Measurements from ENCODE around the gene UBFD1.

DNA sequence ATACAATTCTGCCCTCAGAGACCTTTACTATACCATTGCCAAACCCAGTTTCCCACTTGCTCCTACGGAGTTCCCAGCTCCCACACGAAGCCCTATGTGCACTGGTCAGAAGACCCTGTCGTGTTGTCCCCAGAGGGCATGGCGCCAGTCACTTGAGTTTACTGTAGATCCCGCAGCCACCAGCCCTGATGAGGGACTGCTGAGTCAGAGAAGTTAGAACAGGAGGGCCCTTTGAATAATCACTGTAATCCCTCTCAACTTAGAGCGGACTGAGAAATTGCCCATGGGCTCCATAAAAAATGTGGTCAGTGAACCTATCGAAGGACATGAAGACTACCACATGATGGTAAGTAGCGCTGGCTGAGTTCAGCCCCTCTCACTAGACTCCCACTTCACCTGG is 9.2 kb downstream of the UBFD1 start:
- TF ChIP-seq, protein P1, sequence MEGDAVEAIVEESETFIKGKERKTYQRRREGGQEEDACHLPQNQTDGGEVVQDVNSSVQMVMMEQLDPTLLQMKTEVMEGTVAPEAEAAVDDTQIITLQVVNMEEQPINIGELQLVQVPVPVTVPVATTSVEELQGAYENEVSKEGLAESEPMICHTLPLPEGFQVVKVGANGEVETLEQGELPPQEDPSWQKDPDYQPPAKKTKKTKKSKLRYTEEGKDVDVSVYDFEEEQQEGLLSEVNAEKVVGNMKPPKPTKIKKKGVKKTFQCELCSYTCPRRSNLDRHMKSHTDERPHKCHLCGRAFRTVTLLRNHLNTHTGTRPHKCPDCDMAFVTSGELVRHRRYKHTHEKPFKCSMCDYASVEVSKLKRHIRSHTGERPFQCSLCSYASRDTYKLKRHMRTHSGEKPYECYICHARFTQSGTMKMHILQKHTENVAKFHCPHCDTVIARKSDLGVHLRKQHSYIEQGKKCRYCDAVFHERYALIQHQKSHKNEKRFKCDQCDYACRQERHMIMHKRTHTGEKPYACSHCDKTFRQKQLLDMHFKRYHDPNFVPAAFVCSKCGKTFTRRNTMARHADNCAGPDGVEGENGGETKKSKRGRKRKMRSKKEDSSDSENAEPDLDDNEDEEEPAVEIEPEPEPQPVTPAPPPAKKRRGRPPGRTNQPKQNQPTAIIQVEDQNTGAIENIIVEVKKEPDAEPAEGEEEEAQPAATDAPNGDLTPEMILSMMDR (IDR thresholded peaks at IDR 0.05), result no peak
- no peak for TF ChIP-seq ZFX (IDR thresholded peaks at IDR 0.05; ENCODE audit: borderline replicate concordance)

Measured in 22Rv1 (cell line).